GM18873 (cell line): Measurements from ENCODE around the gene JMY.

Experiments
- ATAC-seq: cut with Tn5 transposase; IDR thresholded peaks from one replicate; pipeline ENCODE4 v1.9.1; 2021; ENCODE audit warnings: mild to moderate bottlenecking, moderate library complexity, moderate number of reproducible peaks; ENCODE audit not compliant: unreplicated experiment, low FRiP score

The JMY gene

GRCh38 chr5:79285833-79286232, 49.9 kb downstream of the JMY start:
- ATAC-seq, result no peak

GRCh38 chr5:79287380-79287779, 51.4 kb downstream of the JMY start:
- no peak for ATAC-seq

- no peak for ATAC-seq
Measured at GRCh38 chr5:79287907-79288306, 52.0 kb downstream of the JMY start.

GRCh38 chr5:79295029-79295428, 59.1 kb downstream of the JMY start:
- ATAC-seq, result no peak

GRCh38 chr5:79297661-79298060, 61.7 kb downstream of the JMY start:
- no peak for ATAC-seq

GRCh38 chr5:79301046-79301712, 65.2 kb downstream of the JMY start:
- no peak for ATAC-seq

- ATAC-seq, result no peak
Measured at GRCh38 chr5:79302454-79302853, 66.5 kb downstream of the JMY start.

- ATAC-seq, result no peak
Measured at GRCh38 chr5:79305706-79306105, 69.8 kb downstream of the JMY start.

- ATAC-seq, result no peak
Measured at GRCh38 chr5:79318935-79319614, 83.1 kb downstream of the JMY start.

GRCh38 chr5:79329453-79329852, 93.5 kb downstream of the JMY start:
- no peak for ATAC-seq

- no peak for ATAC-seq
Measured at GRCh38 chr5:79330071-79330470, 94.1 kb downstream of the JMY start.

- ATAC-seq, result no peak
Measured at GRCh38 chr5:79333852-79334557, 98.1 kb downstream of the JMY start.

- ATAC-seq, result no peak
Measured at GRCh38 chr5:79346420-79346824, 110.5 kb downstream of the JMY start.

GRCh38 chr5:79349047-79349446, 113.1 kb downstream of the JMY start:
- no peak for ATAC-seq

- ATAC-seq, result no peak
Measured at GRCh38 chr5:79349881-79350280, 114.0 kb downstream of the JMY start.

GRCh38 chr5:79357398-79357797, 121.5 kb downstream of the JMY start:
- ATAC-seq, result no peak
